Measurements from ENCODE around the gene CNTD1.
"Not testable (repeated sequence)": the region's sequence is repeated elsewhere in the genome, so short reads cannot be mapped to it uniquely, and the experiment has no call there.

Gene CNTD1, protein sequence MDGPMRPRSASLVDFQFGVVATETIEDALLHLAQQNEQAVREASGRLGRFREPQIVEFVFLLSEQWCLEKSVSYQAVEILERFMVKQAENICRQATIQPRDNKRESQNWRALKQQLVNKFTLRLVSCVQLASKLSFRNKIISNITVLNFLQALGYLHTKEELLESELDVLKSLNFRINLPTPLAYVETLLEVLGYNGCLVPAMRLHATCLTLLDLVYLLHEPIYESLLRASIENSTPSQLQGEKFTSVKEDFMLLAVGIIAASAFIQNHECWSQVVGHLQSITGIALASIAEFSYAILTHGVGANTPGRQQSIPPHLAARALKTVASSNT

GRCh38 chr17:42798383-42799380 is at the start of gene CNTD1, which contains the start of gene COA3:
CNTD1 (plus strand) TSS chr17:42798861; CDS start chr17:42799068, 207 bp downstream.
COA3 (minus strand) TSS chr17:42798704; CDS start chr17:42798681, 23 bp downstream.
- peak; percentile 93 for DNase-seq

DNA sequence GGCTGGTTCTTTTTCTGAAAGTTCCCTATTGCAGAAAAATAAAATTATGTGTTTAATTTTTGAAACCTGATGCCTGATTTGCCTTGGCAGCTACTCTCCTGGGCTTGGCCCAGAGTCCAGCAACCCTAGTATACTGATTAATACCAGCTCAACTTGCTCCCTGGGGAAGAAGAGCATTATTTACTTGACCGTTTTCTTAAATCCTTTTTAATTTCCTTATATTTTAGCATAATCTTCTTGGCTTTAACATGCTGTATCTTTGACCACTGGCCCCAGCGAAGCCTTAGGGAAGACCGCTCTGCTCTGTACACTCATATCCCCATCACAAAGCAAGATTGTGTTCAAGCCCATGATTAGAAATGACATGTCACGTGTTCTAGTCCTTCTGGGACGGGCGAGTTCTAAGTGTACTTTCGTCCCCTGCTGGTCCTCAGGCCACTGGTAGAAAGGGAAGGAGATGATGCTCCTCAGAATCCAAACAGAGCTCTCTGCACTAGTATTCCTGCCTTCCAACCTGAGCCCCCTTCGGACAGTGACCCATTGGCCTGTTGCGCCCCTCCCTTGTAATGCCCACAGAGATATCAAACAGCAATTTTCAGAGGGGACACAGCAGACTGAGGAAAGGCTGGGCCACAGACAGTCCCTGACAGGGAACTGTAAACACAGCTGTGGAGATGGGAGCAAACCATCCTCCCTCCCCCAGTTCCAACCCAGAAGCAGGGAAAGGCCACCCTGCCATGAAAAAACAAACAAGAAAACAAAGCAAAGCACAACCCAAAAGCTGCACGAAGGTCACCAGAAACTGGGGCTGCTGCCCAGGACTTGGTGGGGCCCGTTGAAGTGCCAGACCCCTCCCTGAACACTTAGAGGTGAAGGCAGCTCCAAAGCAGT is 49.5 kb upstream of the CNTD1 start:
- DNase-seq: no peak

DNA sequence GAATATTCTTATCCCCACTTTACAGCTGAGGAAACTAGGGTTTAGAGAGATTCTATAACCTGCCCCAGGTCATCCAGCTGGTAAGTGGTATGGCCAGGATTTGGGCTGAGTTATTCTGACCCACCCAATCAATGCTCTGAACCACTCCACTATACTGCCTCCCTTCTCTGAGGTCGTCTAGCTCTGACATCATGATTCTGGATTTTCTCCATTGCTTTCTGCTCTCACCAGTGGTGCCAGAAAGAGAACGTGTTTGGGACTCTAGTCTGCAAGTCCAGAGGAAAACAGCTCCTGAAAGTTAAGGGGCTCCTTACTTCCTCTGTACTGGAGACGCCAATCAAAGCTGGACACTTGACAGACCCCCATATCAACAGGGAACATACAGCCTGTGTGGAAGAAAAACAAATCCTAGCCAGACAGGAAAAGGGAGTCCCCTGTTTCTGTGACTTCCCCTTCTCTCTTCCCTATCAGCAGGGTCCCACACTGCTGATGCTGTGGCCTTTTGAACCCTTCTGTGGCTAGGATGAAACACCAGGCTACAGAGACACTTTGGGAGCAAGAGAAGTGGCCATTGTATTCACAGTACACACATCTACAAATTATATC is 47.8 kb upstream of the CNTD1 start:
- no peak for DNase-seq

DNA sequence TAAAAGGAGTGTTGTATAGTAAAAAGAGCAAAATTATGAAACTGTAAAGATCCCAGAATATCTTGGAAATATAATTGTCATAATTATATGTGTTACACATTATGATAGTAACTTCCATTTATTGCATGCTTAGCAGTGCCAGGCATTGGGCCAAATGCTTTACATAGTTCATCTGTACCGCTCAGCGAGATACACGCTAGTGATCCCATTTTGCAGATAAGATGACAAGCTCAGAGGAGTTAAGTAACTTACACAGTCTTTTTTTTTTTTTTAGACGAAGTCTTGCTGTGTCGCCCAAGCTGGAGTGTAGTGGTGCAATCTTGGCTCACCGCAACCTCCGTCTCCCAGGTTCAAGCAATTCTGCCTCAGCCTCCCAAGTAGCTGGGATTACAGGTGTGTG is 47.0 kb upstream of the CNTD1 start:
- DNase-seq: no peak

DNA sequence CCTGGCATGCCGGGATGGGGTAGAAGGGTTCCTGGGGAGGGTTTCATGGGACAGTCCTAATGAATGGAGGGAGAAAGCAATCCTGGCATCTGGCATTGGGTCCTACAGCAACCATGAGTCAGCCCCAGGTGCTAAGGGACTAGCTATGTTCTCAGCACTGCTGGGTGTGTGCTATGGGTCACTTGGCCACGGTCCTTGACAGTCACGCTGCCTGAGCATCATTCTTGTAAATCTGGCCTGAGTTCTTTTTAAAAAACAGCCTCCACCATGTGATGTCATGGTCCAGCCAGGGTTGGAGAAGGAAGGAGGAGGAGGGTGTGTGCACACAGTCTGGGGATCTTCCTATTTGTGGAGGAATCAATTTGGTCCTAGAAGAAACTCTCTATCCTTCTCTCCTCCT is 43.9 kb upstream of the CNTD1 start:
- DNase-seq: no peak

DNA sequence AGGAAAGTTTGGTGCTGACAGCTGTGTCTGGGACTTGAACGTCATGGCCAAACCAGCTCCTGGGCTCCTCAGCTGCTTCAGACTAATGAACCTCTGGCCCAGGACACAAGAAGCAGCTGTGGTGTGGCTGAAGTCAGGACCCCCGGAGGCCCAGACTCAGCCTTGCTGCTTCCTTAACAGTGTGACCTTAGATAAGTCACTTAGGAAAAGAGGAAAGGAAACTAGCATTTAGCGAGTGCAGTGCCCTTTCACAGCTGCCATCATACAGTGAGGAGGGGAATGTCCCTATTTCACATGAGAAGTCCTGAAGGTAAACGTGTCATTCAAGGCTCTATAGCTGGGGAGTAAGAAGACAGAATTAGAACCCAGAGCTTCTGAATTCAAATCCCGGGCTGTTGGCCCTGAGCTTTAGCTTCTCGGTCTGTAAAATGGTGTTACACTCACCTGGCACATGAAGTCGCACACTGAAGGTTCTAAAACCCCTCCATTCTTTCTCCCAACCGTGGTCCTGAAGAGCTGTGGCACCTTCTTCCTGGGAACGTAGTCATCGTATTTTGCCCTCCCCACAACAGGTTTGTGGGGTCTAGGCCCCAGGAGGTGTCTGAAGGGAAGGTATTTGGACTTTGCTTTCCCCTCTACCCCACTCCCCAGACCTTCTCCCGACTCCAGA is 38.5 kb upstream of the CNTD1 start:
- DNase-seq: no peak

DNA sequence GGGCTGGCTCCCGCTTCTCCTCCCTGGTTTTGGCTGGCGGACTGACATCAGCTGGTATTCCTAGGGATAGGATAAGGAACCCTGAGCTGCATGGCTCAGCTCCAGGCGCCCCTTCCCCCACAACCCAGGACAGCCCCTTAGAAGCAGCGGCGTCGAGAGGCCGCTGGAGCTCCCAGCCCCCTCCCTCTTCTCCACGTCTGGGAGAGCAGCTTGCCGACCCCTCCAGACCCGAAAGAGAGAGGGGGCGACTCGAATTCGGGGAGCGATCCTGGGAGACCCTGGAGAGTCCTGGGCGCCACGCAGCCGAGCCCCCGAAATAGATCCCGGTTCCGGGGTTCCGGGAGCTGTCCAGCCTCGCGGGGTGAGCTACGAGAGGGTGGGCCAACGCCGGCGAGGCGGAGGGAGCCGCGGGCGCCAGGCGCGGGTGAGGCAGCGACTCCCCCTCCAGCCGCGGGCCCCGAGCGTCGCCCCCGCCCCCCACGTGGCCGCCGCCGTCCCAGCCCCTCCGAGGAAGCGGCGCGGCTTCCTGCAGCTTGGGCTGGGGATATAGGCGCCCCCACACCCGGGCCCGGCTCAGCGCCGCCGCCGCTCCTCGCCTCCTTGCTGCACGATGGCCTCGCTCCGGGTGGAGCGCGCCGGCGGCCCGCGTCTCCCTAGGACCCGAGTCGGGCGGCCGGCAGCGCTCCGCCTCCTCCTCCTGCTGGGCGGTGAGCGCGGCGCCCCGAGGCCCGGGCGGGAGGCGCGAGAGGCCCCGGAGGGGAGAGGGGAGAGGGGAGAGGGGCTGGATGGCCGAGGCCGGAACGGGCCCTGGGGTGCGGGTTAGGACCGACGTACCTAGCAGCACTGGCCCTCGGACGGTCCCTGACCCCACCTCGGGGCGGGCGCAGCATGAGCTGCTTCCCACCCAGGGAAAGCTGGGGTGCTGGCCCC is 37.7 kb upstream of the CNTD1 start, which contains the start of gene RAMP2:
TSS of gene RAMP2 (plus strand) at position 576 of the 930 bp plus-strand sequence. CDS start at position 611, 35 bp downstream.
- DNase-seq: no peak

DNA sequence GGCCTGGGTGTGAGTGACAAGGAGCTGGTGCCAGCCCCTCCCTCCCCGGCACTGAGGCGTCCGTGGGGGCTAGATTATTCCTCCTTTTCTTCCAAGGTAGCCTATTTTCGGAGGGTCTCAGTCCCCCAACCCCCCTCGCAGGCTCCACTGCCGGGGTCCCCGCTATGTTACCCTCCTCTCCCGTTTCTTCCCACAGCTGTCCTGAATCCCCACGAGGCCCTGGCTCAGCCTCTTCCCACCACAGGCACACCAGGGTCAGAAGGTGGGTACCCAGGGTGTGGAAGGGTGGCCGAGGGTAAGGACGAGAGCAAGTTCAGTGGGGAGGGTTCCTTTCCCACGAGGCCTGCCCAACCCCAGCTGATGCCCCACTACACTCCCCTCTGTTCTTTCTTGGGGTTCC is 37.0 kb upstream of the CNTD1 start:
- no peak for DNase-seq

DNA sequence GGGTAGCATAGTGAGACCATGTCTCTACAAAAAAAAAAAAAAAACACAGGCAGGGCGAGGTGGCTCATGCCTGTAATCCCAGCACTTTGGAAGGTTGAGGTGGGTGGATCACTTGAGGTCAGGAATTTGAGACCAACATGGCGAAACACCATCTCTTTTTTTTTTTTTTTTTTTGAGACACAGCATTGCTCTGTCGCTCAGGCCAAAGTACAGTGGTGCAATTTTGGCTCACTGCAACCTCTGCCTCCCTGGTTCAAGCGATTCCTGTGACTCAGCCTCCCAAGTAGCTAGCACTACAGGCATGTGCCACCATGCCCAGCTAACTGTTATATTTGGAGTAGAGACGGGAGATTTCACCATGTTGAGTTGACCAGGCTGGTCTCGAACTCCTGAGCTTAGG is 32.5 kb upstream of the CNTD1 start:
- DNase-seq: no peak

GRCh38 chr17:42767512-42767911 is 31.1 kb upstream of the CNTD1 start:
- DNase-seq: no peak

DNA sequence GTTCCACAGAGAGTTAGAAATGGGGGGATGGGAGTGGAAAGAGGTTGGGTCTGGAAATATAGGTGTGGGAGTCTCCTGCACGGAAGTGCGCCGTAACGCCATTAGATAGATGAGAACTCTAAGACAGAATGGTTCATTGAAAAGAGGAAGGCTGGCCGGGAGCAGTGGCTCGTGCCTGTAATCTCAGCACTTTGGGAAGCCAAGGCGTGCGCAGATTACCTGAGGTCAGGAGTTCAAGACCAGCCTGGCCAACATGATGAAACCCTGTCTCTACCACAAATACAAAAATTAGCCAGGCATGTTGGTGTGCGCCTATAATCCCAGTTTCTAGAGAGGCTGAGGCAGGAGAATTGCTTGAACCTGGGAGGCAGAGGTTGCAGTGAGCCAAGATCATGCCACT is 30.7 kb upstream of the CNTD1 start:
- not testable (repeated sequence) for DNase-seq

DNA sequence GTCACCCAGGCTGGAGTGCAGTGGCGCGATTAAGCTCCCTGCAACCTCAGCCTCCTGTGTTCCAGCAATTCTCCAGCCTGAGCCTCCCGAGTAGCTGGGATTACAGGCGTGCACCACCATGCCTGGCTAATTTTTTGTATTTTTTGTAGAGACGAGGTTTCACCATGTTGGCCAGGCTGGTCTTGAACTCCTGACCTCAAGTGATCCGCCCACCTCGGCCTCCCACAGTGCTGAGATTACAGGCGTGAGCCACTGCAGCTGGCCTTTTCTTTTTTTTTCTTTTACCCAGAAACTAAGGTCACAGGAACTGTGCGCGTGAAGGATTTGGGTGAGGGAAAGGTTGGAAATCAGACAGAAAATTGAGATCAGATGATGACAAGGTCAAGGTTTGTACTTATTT is 28.7 kb upstream of the CNTD1 start:
- DNase-seq: not testable (repeated sequence)

DNA sequence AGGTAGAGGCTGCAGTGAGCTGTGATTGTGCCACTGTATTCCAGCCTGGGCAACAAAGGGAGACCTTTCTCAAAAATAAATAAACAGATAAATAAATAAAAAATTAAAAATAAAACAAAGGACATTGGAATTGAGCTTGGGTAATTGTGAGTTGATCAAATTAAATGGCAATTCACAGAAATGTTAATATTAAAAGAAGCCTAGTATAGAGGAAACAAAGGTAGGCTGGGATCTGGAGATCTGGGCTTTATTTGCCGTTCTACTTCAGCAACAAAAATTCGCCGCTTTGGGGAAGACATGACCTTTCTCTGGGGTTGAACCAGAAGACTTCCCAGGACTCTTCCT is 25.7 kb upstream of the CNTD1 start:
- DNase-seq: no peak

DNA sequence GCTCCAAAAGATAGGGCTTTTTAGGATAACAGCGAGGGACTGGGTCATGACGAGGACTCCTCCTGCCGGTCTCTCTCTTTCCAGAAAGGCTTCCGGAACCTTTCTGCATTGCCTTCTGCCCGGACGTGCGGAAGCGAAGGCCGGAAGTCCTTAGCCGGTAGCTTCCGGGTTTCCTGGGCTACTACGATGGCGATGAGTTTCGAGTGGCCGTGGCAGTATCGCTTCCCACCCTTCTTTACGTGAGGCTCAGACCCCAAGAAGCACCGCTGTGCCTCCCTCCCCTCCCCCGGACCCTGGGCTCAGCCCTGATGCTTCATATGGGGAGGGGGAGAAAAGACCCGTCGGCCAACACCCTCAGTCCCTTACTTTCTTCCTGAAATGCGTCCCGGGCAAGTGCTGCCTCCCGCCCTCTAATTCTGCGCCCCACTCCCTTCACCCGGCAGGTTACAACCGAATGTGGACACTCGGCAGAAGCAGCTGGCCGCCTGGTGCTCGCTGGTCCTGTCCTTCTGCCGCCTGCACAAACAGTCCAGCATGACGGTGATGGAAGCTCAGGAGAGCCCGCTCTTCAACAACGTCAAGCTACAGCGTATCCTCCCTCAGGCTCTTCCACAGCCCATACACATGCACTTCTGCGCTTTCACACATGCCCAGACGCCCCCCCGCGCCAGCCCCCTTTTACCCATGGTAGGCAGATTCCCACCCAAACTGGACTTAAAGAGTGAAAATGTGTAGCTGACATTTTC is 25.2 kb upstream of the CNTD1 start, which contains the start of gene VPS25:
TSS of gene VPS25 (plus strand) at position 160 of the 746 bp plus-strand sequence. CDS start at position 187, 27 bp downstream.
- peak; percentile 88 for DNase-seq

GRCh38 chr17:42774066-42774745 is 24.5 kb upstream of the CNTD1 start:
- no peak for DNase-seq

DNA sequence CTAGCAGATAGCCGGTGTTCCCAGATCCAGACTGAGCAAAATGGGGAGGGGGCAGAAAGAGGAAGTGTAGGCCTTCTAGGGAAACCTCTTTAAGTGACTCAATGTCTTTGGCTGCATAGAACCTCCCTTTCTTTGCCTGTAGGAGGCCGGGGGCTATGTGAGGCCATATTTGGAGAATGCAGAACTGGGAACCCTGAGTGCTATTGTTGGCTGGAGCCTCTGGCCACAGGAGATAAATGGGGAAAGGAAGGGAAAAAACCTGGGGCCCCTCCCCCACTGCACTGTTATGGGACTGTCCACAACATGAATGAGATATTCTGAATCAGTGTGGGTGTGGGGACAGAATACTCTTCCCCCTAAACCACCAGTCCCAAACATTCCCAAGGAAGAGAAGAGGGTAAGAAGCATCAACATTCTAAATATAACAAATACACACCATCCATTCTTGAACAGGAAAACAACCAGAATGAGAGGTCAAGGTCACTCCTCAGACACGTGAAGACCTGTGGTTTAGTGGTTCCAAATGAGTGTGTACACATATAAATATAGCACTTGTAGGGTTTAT is 23.0 kb upstream of the CNTD1 start:
- DNase-seq: no peak

GRCh38 chr17:42778570-42778969 is 20.1 kb upstream of the CNTD1 start:
- no peak for DNase-seq

DNA sequence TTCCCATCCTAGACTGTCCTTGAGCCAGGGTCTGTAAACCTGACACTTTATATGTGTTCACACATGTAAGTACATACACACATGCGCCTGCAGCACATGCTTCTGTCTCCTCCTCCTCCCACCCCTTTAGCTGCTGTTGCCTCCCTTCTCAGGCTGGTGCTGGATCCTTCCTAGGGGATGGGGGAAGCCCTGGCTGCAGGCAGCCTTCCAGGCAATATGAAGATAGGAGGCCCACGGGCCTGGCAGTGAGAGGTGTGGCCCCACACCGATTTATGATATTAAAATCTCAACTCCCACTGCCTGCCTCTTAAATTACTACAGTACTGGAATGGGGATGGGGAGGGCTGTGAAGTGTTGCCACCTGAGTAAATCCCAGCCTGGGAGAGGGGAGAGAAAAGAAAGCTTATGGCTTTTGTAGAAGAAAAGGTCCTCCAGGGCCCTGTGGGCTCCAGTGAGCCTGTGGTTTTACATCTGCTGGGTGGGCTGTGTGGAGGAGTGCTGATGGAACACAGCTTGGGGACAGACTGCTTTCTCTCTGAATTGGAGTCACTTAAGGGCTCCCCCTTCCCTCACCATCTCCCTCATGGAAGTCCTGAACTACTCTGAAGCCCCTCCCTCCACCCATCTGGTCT is 19.2 kb upstream of the CNTD1 start:
- DNase-seq: no peak
